ENCODE measurements around the gene FOXD1. TPM values are rescaled to one million over a fixed set of nuclear protein-coding genes. Genes with fewer than 3 reads are reported as not detected.
"Not testable (repeated sequence)": the region's sequence is repeated elsewhere in the genome, so short reads cannot be mapped to it uniquely, and the experiment has no call there.

FOXD1 gene
- polyA plus RNA-seq, 1 of the 3 experiments (the other 2 are of a cell fraction), result 73.9 TPM

DNA sequence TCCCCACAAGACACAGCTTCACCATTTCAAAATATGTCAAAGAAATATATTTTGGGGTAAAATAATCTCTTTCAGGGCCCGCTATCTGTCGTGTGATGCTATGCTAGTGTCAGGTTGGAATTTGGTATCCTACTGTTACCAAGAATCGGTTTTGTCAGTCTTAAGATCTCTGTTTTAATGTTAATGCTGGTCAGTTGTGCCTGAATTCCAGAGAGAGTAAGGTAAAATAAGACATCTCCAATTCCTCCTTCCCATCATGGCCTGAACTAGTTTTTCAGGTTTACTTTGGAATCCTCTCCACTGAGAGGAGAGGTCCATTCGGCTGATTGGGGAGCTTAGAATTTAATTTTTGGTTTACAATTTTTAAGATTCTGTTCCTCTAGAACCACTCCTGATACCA lies 39.2 kb upstream of the FOXD1 start:
- Histone ChIP-seq H3K9me2 (no peaks in the 10 kb centered on the region), H3K27me3 (ENCODE audit: insufficient read depth) (no peaks in the 10 kb centered on the region), H4K20me1 (ENCODE audit: insufficient read depth) (no peaks in the 10 kb centered on the region), H3F3A (replicated peaks; ENCODE audit: insufficient read depth) (peaks cover 7% of the 10 kb centered on the region), H3K79me2 (ENCODE audit: insufficient read depth) (no peaks in the 10 kb centered on the region), H3K4me1 (ENCODE audit: control insufficient read depth in 1 of 2, insufficient read depth in 2 of 2, low read depth in 1 of 2, low read length in 1 of 2) (no peaks in the 10 kb centered on the region), H3K9ac (no peak overlapping the region), H2AFZ (ENCODE audit: low read depth) (no peak overlapping the region), H3K4me2 (no peak overlapping the region), H3K36me3 (replicated peaks in 1 of 2; ENCODE audit: control insufficient read depth in 1 of 2, insufficient read depth in 2 of 2, low read length in 1 of 2) (no peaks in the 10 kb centered on the region), H3K9me3 (no peaks in the 10 kb centered on the region), H3K4me3 (ENCODE audit: low read depth in 2 of 2, low read length in 1 of 2) (no peak overlapping the region), H3K27ac (ENCODE audit: low read depth in 2 of 2, low read length in 1 of 2) (no peak overlapping the region)
- ChIA-PET POLR2A (no interaction called here), CTCF (interaction anchor here (0.8 to 4.5 kb wide), 4 partner anchors 9 to 272 kb away, joined by 4 to 14 read pairs (median 4); partner anchors contain the start of gene BTF3)
- no peak for TF ChIP-seq TAF1 (IDR thresholded peaks at IDR 0.05; ENCODE audit: borderline replicate concordance, low read depth, low read length)
- no peak for DNase-seq
- WGBS (ENCODE audit: low lambda C conversion rate), result 73% methylated on average over 4 of the region's 4 CpGs

DNA sequence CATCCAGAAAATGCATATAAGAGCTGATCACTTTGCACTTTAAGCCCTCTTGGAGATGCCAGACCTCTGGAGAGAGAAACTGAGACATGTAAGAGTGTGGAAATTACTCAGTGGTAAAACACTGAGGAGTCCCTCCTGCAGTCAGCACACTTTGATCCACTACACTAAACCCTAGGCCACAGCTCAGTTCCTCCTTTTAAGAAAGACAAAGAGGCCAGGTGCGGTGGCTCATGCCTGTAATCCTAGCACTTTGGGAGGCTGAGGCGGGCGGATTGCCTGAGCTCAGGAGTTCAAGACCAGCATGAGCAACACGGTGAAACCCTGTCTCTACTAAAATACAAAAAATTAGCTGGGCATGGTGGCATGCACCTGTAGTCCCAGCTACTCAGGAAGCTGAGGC lies 38.7 kb upstream of the FOXD1 start:
- POLR2A ChIA-PET; DNase-seq; H3K36me3 ChIP-seq (replicated peaks in 1 of 2; ENCODE audit: control insufficient read depth in 1 of 2, insufficient read depth in 2 of 2, low read length in 1 of 2); H3K4me3 ChIP-seq (ENCODE audit: low read depth in 2 of 2, low read length in 1 of 2); H2AFZ ChIP-seq (ENCODE audit: low read depth); H3K79me2 ChIP-seq (ENCODE audit: insufficient read depth); H3K4me2 ChIP-seq; H3K9ac ChIP-seq; H3K9me3 ChIP-seq; H3K27me3 ChIP-seq (ENCODE audit: insufficient read depth); H3K4me1 ChIP-seq (ENCODE audit: control insufficient read depth in 1 of 2, insufficient read depth in 2 of 2, low read depth in 1 of 2, low read length in 1 of 2); H4K20me1 ChIP-seq (ENCODE audit: insufficient read depth); H3K27ac ChIP-seq (ENCODE audit: low read depth in 2 of 2, low read length in 1 of 2); H3K9me2 ChIP-seq: not testable (repeated sequence)
- peaks cover 13% of the 10 kb centered on the region for H3F3A ChIP-seq (replicated peaks; ENCODE audit: insufficient read depth)
- 80% methylated on average over 4 of the region's 4 CpGs for WGBS (ENCODE audit: low lambda C conversion rate)
- CTCF ChIA-PET, result interaction anchor here (1.1 to 4.5 kb wide), 4 partner anchors 10 to 271 kb away, joined by 4 to 14 read pairs (median 6); partner anchors contain the start of gene BTF3

DNA sequence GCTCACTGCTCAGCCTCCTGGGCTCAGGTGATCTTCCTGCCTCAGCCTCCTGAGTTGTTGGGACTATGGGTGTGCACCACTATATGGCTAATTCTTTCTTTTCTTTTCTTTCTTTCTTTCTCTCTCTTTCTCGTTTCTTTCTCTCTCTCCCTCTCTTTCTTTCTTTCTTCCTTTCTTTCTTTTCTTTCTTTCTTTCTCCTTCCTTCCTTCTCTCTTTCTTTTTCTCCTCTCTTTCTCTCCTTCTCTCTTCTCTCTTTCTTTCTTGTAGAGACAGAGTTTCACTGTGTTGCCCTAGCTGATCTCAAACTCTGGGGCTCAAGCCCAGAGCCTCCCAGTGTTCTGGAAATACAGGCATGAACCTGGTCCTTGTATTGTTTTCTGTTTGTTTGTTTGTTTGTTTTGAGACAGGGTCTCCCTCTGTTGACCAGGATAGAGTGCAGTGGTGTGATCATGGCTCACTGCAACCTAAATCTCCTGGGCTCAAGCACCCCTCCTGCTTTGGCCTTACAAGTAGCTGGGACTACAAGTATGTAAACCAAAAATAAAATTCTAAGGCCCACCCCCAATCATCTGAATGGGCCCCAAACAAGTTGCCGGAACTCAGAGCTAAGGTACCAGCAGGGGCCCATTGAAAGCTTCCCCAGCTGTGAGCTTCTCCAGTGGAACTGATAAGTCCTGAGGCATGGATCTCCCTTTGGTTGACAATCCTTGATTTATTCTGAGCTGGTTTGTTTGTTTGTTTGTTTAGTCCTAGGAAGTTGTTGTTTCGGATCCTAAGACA lies 37.7 kb upstream of the FOXD1 start:
- H3K9me3 ChIP-seq, result no peaks in the 10 kb centered on the region
- ChIA-PET POLR2A (no interaction called here), CTCF (interaction anchor here (1.4 to 4.5 kb wide), 2 partner anchors 11 to 35 kb away, joined by 7 to 14 read pairs; partner anchors contain the start of gene BTF3)
- H3K79me2 ChIP-seq (ENCODE audit: insufficient read depth), result no peaks in the 10 kb centered on the region
- no peak overlapping the region for H3K9ac ChIP-seq
- 50% methylated on average over 3 of the region's 3 CpGs for WGBS (ENCODE audit: low lambda C conversion rate)
- H3K4me3 ChIP-seq (ENCODE audit: low read depth in 2 of 2, low read length in 1 of 2), result no peak overlapping the region
- H3F3A ChIP-seq (replicated peaks; ENCODE audit: insufficient read depth), result peaks cover 13% of the 10 kb centered on the region
- no peaks in the 10 kb centered on the region for H4K20me1 ChIP-seq (ENCODE audit: insufficient read depth)
- TF ChIP-seq FOSL2 (IDR thresholded peaks at IDR 0.05; ENCODE audit: borderline replicate concordance, low read depth) (no peak), EZH2phosphoT487 (IDR thresholded peaks at IDR 0.05; ENCODE audit: borderline replicate concordance, low read depth) (no peak), RCOR1 (IDR thresholded peaks at IDR 0.05; ENCODE audit: low read length) (no peak), EP300 (IDR thresholded peaks at IDR 0.05; ENCODE audit: borderline replicate concordance in 1 of 2, low read depth in 1 of 2, low read length in 1 of 2) (no peak), POLR2AphosphoS5 (IDR thresholded peaks at IDR 0.05; ENCODE audit: low read depth, low read length) (no peak), ELF1 (IDR thresholded peaks at IDR 0.05) (no peak), RFX5 (IDR thresholded peaks at IDR 0.05; ENCODE audit: low read length) (no peak), CHD2 (IDR thresholded peaks at IDR 0.05; ENCODE audit: low read length, partially characterized antibody) (no peak), TCF12 (IDR thresholded peaks at IDR 0.05) (no peak), RAD21 (IDR thresholded peaks at IDR 0.05; ENCODE audit: low read length) (no peak)
- TF ChIP-seq, protein P1, sequence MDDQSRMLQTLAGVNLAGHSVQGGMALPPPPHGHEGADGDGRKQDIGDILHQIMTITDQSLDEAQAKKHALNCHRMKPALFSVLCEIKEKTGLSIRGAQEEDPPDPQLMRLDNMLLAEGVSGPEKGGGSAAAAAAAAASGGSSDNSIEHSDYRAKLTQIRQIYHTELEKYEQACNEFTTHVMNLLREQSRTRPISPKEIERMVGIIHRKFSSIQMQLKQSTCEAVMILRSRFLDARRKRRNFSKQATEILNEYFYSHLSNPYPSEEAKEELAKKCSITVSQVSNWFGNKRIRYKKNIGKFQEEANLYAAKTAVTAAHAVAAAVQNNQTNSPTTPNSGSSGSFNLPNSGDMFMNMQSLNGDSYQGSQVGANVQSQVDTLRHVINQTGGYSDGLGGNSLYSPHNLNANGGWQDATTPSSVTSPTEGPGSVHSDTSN (IDR thresholded peaks at IDR 0.05), result no peak
- no peak for DNase-seq
- no peaks in the 10 kb centered on the region for H3K9me2 ChIP-seq
- no peaks in the 10 kb centered on the region for H3K27me3 ChIP-seq (ENCODE audit: insufficient read depth)
- H3K4me1 ChIP-seq (ENCODE audit: control insufficient read depth in 1 of 2, insufficient read depth in 2 of 2, low read depth in 1 of 2, low read length in 1 of 2), result no peaks in the 10 kb centered on the region
- no peak overlapping the region for H3K4me2 ChIP-seq
- H3K27ac ChIP-seq (ENCODE audit: low read depth in 2 of 2, low read length in 1 of 2), result no peak overlapping the region
- H3K36me3 ChIP-seq (replicated peaks in 1 of 2; ENCODE audit: control insufficient read depth in 1 of 2, insufficient read depth in 2 of 2, low read length in 1 of 2), result no peaks in the 10 kb centered on the region
- H2AFZ ChIP-seq (ENCODE audit: low read depth), result no peak overlapping the region

All from SK-N-SH (cell line).